IMR-90 (cell line): ENCODE measurements around the gene DYSF. TPM values are rescaled to one million over a fixed set of nuclear protein-coding genes. Genes with fewer than 3 reads are reported as not detected.

Source experiments
- ATAC-seq: fragments of 200-7000 bp; cut with Tn5 transposase; 2 replicates; pipeline ENCODE4 v1.9.1; 2020; ENCODE audit warnings: low read depth, mild to moderate bottlenecking, moderate library complexity
- BruUV-seq: library from RNA; stranded (reverse); fragments of 400-500 nt; replicated peaks from 2 replicates; lab custom pipeline; 2021; lab: Mats Ljungman, UMichigan
- CTCF ChIA-PET: fragments of 300-600 bp; formaldehyde crosslinking; extraction: SDS; loops from one replicate; lab custom pipeline; 2021; ENCODE audit warnings: antibody characterized with exemption; lab: Yijun Ruan, JAX
- POLR2A ChIA-PET: fragments of 300-600 bp; sonication (Branson Sonifier 250); formaldehyde crosslinking; loops from one replicate; lab custom pipeline; 2022; ENCODE audit warnings: antibody characterized with exemption; ENCODE audit not compliant: unreplicated experiment; lab: Charles Lee
- DNase-seq: peaks from one replicate; pipeline ENCODE4 v3.0.0; 2013
- H2AFZ ChIP-seq: replicated peaks from 2 replicates; pipeline ENCODE3; 2013; ENCODE audit warnings: low read length, mild to moderate bottlenecking; ENCODE audit not compliant: poor library complexity
- H2AK5ac ChIP-seq: 2 replicates; pipeline ENCODE4 v1.6.1; 2013; ENCODE audit warnings: low read depth, low read length, inconsistent platforms
- H2AK9ac ChIP-seq: replicated peaks from 2 replicates; pipeline ENCODE3; 2013; ENCODE audit warnings: mild to moderate bottlenecking, low read depth, low read length, moderate library complexity; ENCODE audit not compliant: poor library complexity
- H2BK120ac ChIP-seq: 2 replicates; pipeline ENCODE4 v1.6.1; 2013; ENCODE audit warnings: low read depth, low read length, inconsistent platforms
- H2BK15ac ChIP-seq: 3 replicates; pipeline ENCODE4 v1.6.1; 2013; ENCODE audit warnings: low read depth, low read length, inconsistent platforms
- H2BK20ac ChIP-seq: 2 replicates; pipeline ENCODE4 v1.6.1; 2013; ENCODE audit warnings: low read depth, mild to moderate bottlenecking, inconsistent platforms, low read length, moderate library complexity
- H2BK5ac ChIP-seq: 2 replicates; pipeline ENCODE4 v1.6.1; 2013; ENCODE audit warnings: mild to moderate bottlenecking, low read depth, low read length, inconsistent platforms; ENCODE audit not compliant: poor library complexity, severe bottlenecking
- H3K14ac ChIP-seq: replicated peaks from 2 replicates; pipeline ENCODE4 v1.6.1; 2013; ENCODE audit warnings: low read depth, low read length, inconsistent platforms
- H3K18ac ChIP-seq: 2 replicates; pipeline ENCODE4 v1.6.1; 2013; ENCODE audit warnings: low read depth, low read length, control low read depth
- H3K23ac ChIP-seq: 2 replicates; pipeline ENCODE4 v1.6.1; 2013; ENCODE audit warnings: low read depth, low read length, inconsistent platforms
- H3K27ac ChIP-seq: 2 replicates; pipeline ENCODE4 v1.5.1; 2013; ENCODE audit warnings: mild to moderate bottlenecking, control low read depth, low read length; ENCODE audit not compliant: insufficient read depth
- H3K27me3 ChIP-seq: 2 replicates; pipeline ENCODE4 v1.6.1; 2013; ENCODE audit warnings: low read length; ENCODE audit not compliant: control insufficient read depth, insufficient read depth
- H3K36me3 ChIP-seq: 2 replicates; pipeline ENCODE4 v1.6.1; 2013; ENCODE audit warnings: low read length, mixed read lengths; ENCODE audit not compliant: control insufficient read depth, insufficient read depth
- H3K4ac ChIP-seq: 2 replicates; pipeline ENCODE4 v1.6.1; 2013; ENCODE audit warnings: low read depth, low read length, inconsistent platforms
- H3K4me1 ChIP-seq: 2 replicates; pipeline ENCODE4 v1.6.1; 2013; ENCODE audit warnings: low read length, mixed read lengths; ENCODE audit not compliant: control insufficient read depth, insufficient read depth
- H3K4me2 ChIP-seq: 2 replicates; pipeline ENCODE4 v1.6.1; 2013; ENCODE audit warnings: low read depth, mild to moderate bottlenecking, control low read depth, low read length, moderate library complexity
- H3K4me3 ChIP-seq: 2 replicates; pipeline ENCODE4 v1.5.1; 2013; ENCODE audit warnings: low read depth, mild to moderate bottlenecking, control low read depth, low read length, moderate library complexity; ENCODE audit not compliant: insufficient read depth
- H3K56ac ChIP-seq: 2 replicates; pipeline ENCODE4 v1.6.1; 2013; ENCODE audit warnings: low read length, inconsistent platforms; ENCODE audit not compliant: insufficient read depth; ENCODE audit errors: extremely low read depth
- H3K79me1 ChIP-seq, 2 experiments: 2 replicates each; pipeline ENCODE4 v1.6.1; 2013; ENCODE audit warnings: low read length in 2 of 2, inconsistent platforms in 1 of 2, low read depth in 1 of 2
- H3K9ac ChIP-seq: 2 replicates; pipeline ENCODE4 v1.6.1; 2013; ENCODE audit warnings: low read depth, low read length, control low read depth
- H3K9me1 ChIP-seq: 2 replicates; pipeline ENCODE4 v1.6.1; 2013; ENCODE audit warnings: low read length, inconsistent platforms; ENCODE audit not compliant: insufficient read depth
- H3K9me3 ChIP-seq: 2 replicates; pipeline ENCODE4 v1.6.1; 2013; ENCODE audit warnings: low read length; ENCODE audit not compliant: control insufficient read depth, insufficient read depth
- H4K20me1 ChIP-seq: 2 replicates; pipeline ENCODE4 v1.6.1; 2013; ENCODE audit warnings: low read length, inconsistent platforms; ENCODE audit not compliant: insufficient read depth
- H4K5ac ChIP-seq: 2 replicates; pipeline ENCODE4 v1.6.1; 2013; ENCODE audit warnings: mild to moderate bottlenecking, low read depth, low read length, control low read depth
- H4K8ac ChIP-seq, 2 experiments: 2 replicates each; pipeline ENCODE4 v1.6.1; 2013; ENCODE audit warnings: low read depth in 2 of 2, low read length in 2 of 2, control low read depth in 1 of 2, inconsistent platforms in 1 of 2
- H4K91ac ChIP-seq: 2 replicates; pipeline ENCODE4 v1.6.1; 2013; ENCODE audit warnings: low read depth, low read length, inconsistent platforms; ENCODE audit not compliant: insufficient read depth
- BHLHE40 ChIP-seq: fragments of 150-350 bp; IDR thresholded peaks from 2 replicates; pipeline ENCODE4 v1.6.1; 2016; ENCODE audit warnings: mild to moderate bottlenecking, low read depth, low read length
- CEBPB ChIP-seq: IDR thresholded peaks from 2 replicates; pipeline ENCODE4 v1.6.1; 2012; ENCODE audit warnings: low read depth, low read length, improper control_type of control experiment
- CHD1 ChIP-seq: IDR thresholded peaks from 2 replicates; pipeline ENCODE4 v1.6.1; 2012; ENCODE audit warnings: low read depth, low read length, improper control_type of control experiment
- CTCF ChIP-seq: conservative IDR thresholded peaks from 2 replicates; pipeline ENCODE4 v1.5.1; 2012; ENCODE audit warnings: mild to moderate bottlenecking, low read depth, low read length, improper control_type of control experiment
- FOS ChIP-seq: fragments of 150-350 bp; IDR thresholded peaks from 2 replicates; pipeline ENCODE4 v1.6.1; 2016; ENCODE audit warnings: low read depth, low read length
- MAFK ChIP-seq: IDR thresholded peaks from 2 replicates; pipeline ENCODE4 v1.6.1; 2012; ENCODE audit warnings: low read depth, low read length, improper control_type of control experiment
- MAZ ChIP-seq: IDR thresholded peaks from 2 replicates; pipeline ENCODE4 v1.6.1; 2012; ENCODE audit warnings: low read depth, mild to moderate bottlenecking, low read length, improper control_type of control experiment, moderate library complexity, borderline replicate concordance
- MXI1 ChIP-seq: IDR thresholded peaks from 2 replicates; pipeline ENCODE4 v1.6.1; 2012; ENCODE audit warnings: low read depth, mild to moderate bottlenecking, low read length, moderate library complexity, borderline replicate concordance
- NFE2L2 ChIP-seq: fragments of 150-350 bp; IDR thresholded peaks from 2 replicates; pipeline ENCODE4 v1.6.1; 2016; ENCODE audit warnings: low read depth, mild to moderate bottlenecking, low read length
- POLR2A ChIP-seq: IDR thresholded peaks from 2 replicates; pipeline ENCODE4 v1.6.1; 2012; ENCODE audit warnings: mild to moderate bottlenecking, low read depth, low read length
- RAD21 ChIP-seq: IDR thresholded peaks from 2 replicates; pipeline ENCODE4 v1.6.1; 2012; ENCODE audit warnings: low read length, improper control_type of control experiment
- RCOR1 ChIP-seq: IDR thresholded peaks from 2 replicates; pipeline ENCODE4 v1.6.1; 2012; ENCODE audit warnings: mild to moderate bottlenecking, low read length, improper control_type of control experiment; ENCODE audit not compliant: insufficient replicate concordance
- RFX5 ChIP-seq: IDR thresholded peaks from 2 replicates; pipeline ENCODE4 v1.8.0; 2012; ENCODE audit warnings: low read depth, mild to moderate bottlenecking, low read length, moderate library complexity
- SMC3 ChIP-seq: fragments of 150-350 bp; IDR thresholded peaks from 2 replicates; pipeline ENCODE4 v1.6.1; 2016; ENCODE audit warnings: low read depth, mild to moderate bottlenecking, antibody characterized with exemption, low read length, moderate library complexity
- USF2 ChIP-seq: fragments of 150-350 bp; IDR thresholded peaks from 2 replicates; pipeline ENCODE4 v1.6.1; 2017; ENCODE audit warnings: mild to moderate bottlenecking, antibody characterized with exemption, low read length, low read depth
- WGBS, 2 experiments: methylation state at CpG; one replicate each; pipeline versions ENCODE4 v1.1.5 to v1.1.7; 2013; ENCODE audit warnings: missing lambda C conversion rate in 2 of 2; ENCODE audit not compliant: insufficient read length in 1 of 2; ENCODE audit errors: extremely low coverage in 2 of 2; 5-methylcytosine and 5-hydroxymethylcytosine counted together
- dilution Hi-C: fragments of 300-500 bp; cut with HindIII; formaldehyde crosslinking; loops from one replicate; pipeline ENCODE4 v1.14.3; 2018; ENCODE audit warnings: low sequenced_read_pairs; ENCODE audit not compliant: unreplicated experiment
- in situ Hi-C: fragments of 300-500 bp; cut with MboI; formaldehyde crosslinking; loops from 3 replicates; pipeline ENCODE4 v1.14.3; 2019; ENCODE audit warnings: low sequenced_read_pairs, inconsistent platforms, mixed read lengths
- intact Hi-C: fragments of 100-400 bp; cut with micrococcal nuclease; formaldehyde crosslinking; loops from 2 replicates; pipeline ENCODE4 v1.10.0; 2022
- polyA plus RNA-seq, 3 experiments: library from polyadenylated mRNA; depleted of rRNA; stranded (reverse); fragments of >200 nt; gene quantifications; 2 replicates each; pipeline ENCODE4 v1.2.3, GENCODE V29; 2012; ENCODE audit warnings: low replicate concordance in 1 of 3
- total RNA-seq: library from RNA; depleted of rRNA; stranded (reverse); fragments of >200 nt; gene quantifications from 2 replicates; pipeline ENCODE4 v1.2.3, GENCODE V29; 2012
- TF ChIP-seq, protein P1 (sequence below): fragments of 150-350 bp; IDR thresholded peaks from 2 replicates; pipeline ENCODE4 v1.6.1; 2016; ENCODE audit warnings: low read depth, mild to moderate bottlenecking, low read length, moderate library complexity, borderline replicate concordance

DYSF gene
- total and polyA plus RNA-seq, 2 of the 4 experiments (the other 2 are of a cell fraction): 0.09 to 0.18 TPM

DNA sequence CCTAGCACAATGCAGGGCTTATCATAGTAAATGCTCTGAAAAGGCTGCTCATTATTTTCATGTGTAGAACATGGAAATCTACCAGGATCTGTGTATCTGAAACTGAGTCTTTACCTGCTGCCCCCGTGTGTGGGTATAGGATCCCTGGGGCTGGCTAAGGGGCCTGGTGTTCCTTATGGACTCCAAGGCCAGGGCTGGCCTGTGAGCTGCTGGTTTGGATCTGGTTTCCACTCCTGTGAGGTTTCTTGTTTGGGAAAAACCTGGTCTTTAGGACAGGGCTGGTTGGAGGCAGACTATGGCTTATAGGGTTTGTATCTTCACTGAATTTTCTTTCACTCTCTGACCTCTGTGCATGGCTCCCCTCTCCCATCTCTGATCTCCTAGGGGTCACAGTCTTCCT lies 80.8 kb downstream of the DYSF start:
- no peak for DNase-seq
- ChIA-PET POLR2A (no interaction called here), CTCF (interaction anchor here (0.5 kb wide), 1 partner anchor 915 kb away, joined by 3 read pairs; no protein-coding TSS in a partner anchor)
- peaks cover 23% of the 10 kb centered on the region for H3K27me3 ChIP-seq
- TF ChIP-seq NFE2L2: no peak
- no peak for TF ChIP-seq BHLHE40
- TF ChIP-seq, protein P1, sequence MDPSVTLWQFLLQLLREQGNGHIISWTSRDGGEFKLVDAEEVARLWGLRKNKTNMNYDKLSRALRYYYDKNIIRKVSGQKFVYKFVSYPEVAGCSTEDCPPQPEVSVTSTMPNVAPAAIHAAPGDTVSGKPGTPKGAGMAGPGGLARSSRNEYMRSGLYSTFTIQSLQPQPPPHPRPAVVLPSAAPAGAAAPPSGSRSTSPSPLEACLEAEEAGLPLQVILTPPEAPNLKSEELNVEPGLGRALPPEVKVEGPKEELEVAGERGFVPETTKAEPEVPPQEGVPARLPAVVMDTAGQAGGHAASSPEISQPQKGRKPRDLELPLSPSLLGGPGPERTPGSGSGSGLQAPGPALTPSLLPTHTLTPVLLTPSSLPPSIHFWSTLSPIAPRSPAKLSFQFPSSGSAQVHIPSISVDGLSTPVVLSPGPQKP: no peak
- TF ChIP-seq RAD21: no peak
- no peak for TF ChIP-seq CTCF
- TF ChIP-seq MAZ: no peak
- no peak for TF ChIP-seq FOS
- no peak for TF ChIP-seq RFX5
- TF ChIP-seq CHD1: no peak
- no peak for TF ChIP-seq SMC3
- no peak for TF ChIP-seq MXI1
- no peak for TF ChIP-seq POLR2A
- no peak for TF ChIP-seq USF2
- no peak for TF ChIP-seq MAFK
- TF ChIP-seq CEBPB: no peak
- no peak for TF ChIP-seq RCOR1
- H3K9me3 ChIP-seq: no peaks in the 10 kb centered on the region
- no CpG with 5 or more reads among the region's 1 CpG for WGBS, 2 experiments
- no peak overlapping the region for H3K4me3 ChIP-seq
- no peaks in the 10 kb centered on the region for H3K9me1 ChIP-seq
- H3K4me2 ChIP-seq: no peak overlapping the region
- in situ Hi-C loops (loop anchor here (25.0 kb wide), 3 partner anchors 1053 to 1353 kb away; partner anchors contain the start of gene SPR), dilution Hi-C loops (no loop called here), intact Hi-C loops (no loop called here)
- no peak overlapping the region for H4K5ac ChIP-seq
- H2AFZ ChIP-seq: no peak overlapping the region
- no peak overlapping the region for H3K56ac ChIP-seq
- no TSS peak for BruUV-seq
- no peak overlapping the region for H4K8ac ChIP-seq
- H3K27ac ChIP-seq: no peak overlapping the region
- no peak overlapping the region for H2BK120ac ChIP-seq
- no peak for ATAC-seq
- no peaks in the 10 kb centered on the region for H4K20me1 ChIP-seq
- H3K14ac ChIP-seq: no peak overlapping the region
- H2BK20ac ChIP-seq: no peak overlapping the region
- no peak overlapping the region for H2AK9ac ChIP-seq
- no peak overlapping the region for H2BK5ac ChIP-seq
- H3K9ac ChIP-seq: no peak overlapping the region
- no peak overlapping the region for H3K4ac ChIP-seq
- H4K91ac ChIP-seq: no peak overlapping the region
- no peaks in the 10 kb centered on the region for H3K79me1 ChIP-seq
- H3K4me1 ChIP-seq: no peaks in the 10 kb centered on the region
- H2BK15ac ChIP-seq: no peak overlapping the region
- H3K23ac ChIP-seq: no peak overlapping the region
- H3K18ac ChIP-seq: no peak overlapping the region
- no peak overlapping the region for H2AK5ac ChIP-seq
- H3K36me3 ChIP-seq: no peaks in the 10 kb centered on the region
